HepG2 (cell line): ENCODE measurements around the gene NUDT8. TPM values are rescaled to one million over a fixed set of nuclear protein-coding genes. Genes with fewer than 3 reads are reported as not detected.

ENCODE experiments used
- GABPA ChIP-seq, 2 experiments: IDR thresholded peaks; 2 replicates each; pipeline ENCODE4 v1.6.1; 2011 to 2016; ENCODE audit warnings: low read depth in 2 of 2, low read length in 1 of 2, missing biosample characterization in 1 of 2, missing genetic modification characterization in 1 of 2
- GMEB2 ChIP-seq: IDR thresholded peaks from 2 replicates; pipeline ENCODE4 v1.6.1; 2016; ENCODE audit warnings: missing biosample characterization, missing genetic modification reagents, low read depth
- HMGA1 ChIP-seq: sonication (generic); formaldehyde crosslinking; conservative IDR thresholded peaks from 2 replicates; pipeline ENCODE4 v1.4.0; 2020; ENCODE audit warnings: missing genetic modification reagents
- KLF16 ChIP-seq, 2 experiments: sonication (generic) in 1 of 2; formaldehyde crosslinking in 1 of 2; IDR thresholded peaks; 2 replicates each; pipeline versions ENCODE4 v1.6.1 to v1.8.0; 2016 to 2023; ENCODE audit warnings: missing genetic modification reagents in 2 of 2, missing compliant biosample characterization in 1 of 2
- MEF2D ChIP-seq: sonication (generic); formaldehyde crosslinking; IDR thresholded peaks from 2 replicates; pipeline ENCODE4 v1.5.1; 2020; ENCODE audit warnings: mild to moderate bottlenecking, missing genetic modification reagents
- PCBP2 ChIP-seq: fragments of 200-400 bp; formaldehyde crosslinking; optimal IDR thresholded peaks from 2 replicates; pipeline ENCODE3; 2018; ENCODE audit warnings: low read length, low read depth; ENCODE audit not compliant: poor library complexity, severe bottlenecking
- SUZ12 ChIP-seq: fragments of 150-350 bp; IDR thresholded peaks from 2 replicates; pipeline ENCODE4 v1.6.1; 2014; ENCODE audit warnings: low read depth, low read length
- THAP8 ChIP-seq: sonication (generic); formaldehyde crosslinking; IDR thresholded peaks from 2 replicates; pipeline ENCODE4 v1.5.1; 2020; ENCODE audit warnings: missing genetic modification reagents, mild to moderate bottlenecking, borderline replicate concordance
- ZFP82 ChIP-seq: sonication (generic); formaldehyde crosslinking; IDR thresholded peaks from 2 replicates; pipeline ENCODE4 v1.5.1; 2020; ENCODE audit warnings: mild to moderate bottlenecking, missing genetic modification reagents, borderline replicate concordance
- ZNF451 ChIP-seq: sonication (generic); formaldehyde crosslinking; IDR thresholded peaks from 2 replicates; pipeline ENCODE4 v1.5.0; 2020; ENCODE audit warnings: mild to moderate bottlenecking, missing genetic modification reagents
- ZNF513 ChIP-seq: sonication (generic); formaldehyde crosslinking; conservative IDR thresholded peaks from 2 replicates; pipeline ENCODE4 v1.5.0; 2020; ENCODE audit warnings: missing genetic modification reagents
- ZNF543 ChIP-seq: sonication (generic); formaldehyde crosslinking; IDR thresholded peaks from 2 replicates; pipeline ENCODE4 v1.4.0; 2020; ENCODE audit warnings: mild to moderate bottlenecking, missing genetic modification reagents
- ZNF768 ChIP-seq: sonication (generic); formaldehyde crosslinking; IDR thresholded peaks from 2 replicates; pipeline ENCODE4 v1.4.0; 2020; ENCODE audit warnings: missing genetic modification reagents
- ZNF790 ChIP-seq: sonication (generic); formaldehyde crosslinking; IDR thresholded peaks from 2 replicates; pipeline ENCODE4 v1.8.0; 2022; ENCODE audit warnings: missing genetic modification reagents, mild to moderate bottlenecking, borderline replicate concordance
- polyA plus RNA-seq, 8 experiments: library from polyadenylated mRNA; depleted of rRNA in 3 of 8; stranded (reverse) in 7 of 8; unstranded in 1 of 8; fragments of >200 nt; fragmentation: Illumina TruSeq in 4 of 8; extraction: Trizol in 4 of 8; gene quantifications; 2 replicates each; pipeline versions ENCODE4 v1.2.1 to v1.2.3, GENCODE V29; 2011 to 2016; ENCODE audit warnings: low read depth in 4 of 8, missing spikeins in 1 of 8, mixed read lengths in 1 of 8; ENCODE audit not compliant: insufficient read depth in 1 of 8
- total RNA-seq, 5 experiments: library from RNA; depleted of rRNA; stranded (reverse); fragments of >200 nt; fragmentation: Illumina TruSeq; extraction: Trizol; gene quantifications; 2 replicates each; pipeline ENCODE4 v1.2.3, GENCODE V29; 2016; ENCODE audit warnings: low read depth in 1 of 5
- TF ChIP-seq, protein P1 (sequence below): sonication (generic); formaldehyde crosslinking; IDR thresholded peaks from 2 replicates; pipeline ENCODE4 v1.5.0; 2020; ENCODE audit warnings: mild to moderate bottlenecking, missing genetic modification reagents
- TF ChIP-seq, protein P2 (sequence below): sonication (generic); formaldehyde crosslinking; IDR thresholded peaks from 2 replicates; pipeline ENCODE4 v1.4.0; 2020; ENCODE audit warnings: missing genetic modification reagents, mild to moderate bottlenecking, borderline replicate concordance
- TF ChIP-seq, protein P3 (sequence below): sonication (generic); formaldehyde crosslinking; IDR thresholded peaks from 2 replicates; pipeline ENCODE4 v1.4.0; 2020; ENCODE audit warnings: missing genetic modification reagents

Gene NUDT8
- total and polyA plus RNA-seq, 2 of the 13 experiments (the other 11 are each of a cell fraction or from before 2014, with no cell fraction given), result 6.7 to 25.8 TPM

- TF ChIP-seq, protein P1, sequence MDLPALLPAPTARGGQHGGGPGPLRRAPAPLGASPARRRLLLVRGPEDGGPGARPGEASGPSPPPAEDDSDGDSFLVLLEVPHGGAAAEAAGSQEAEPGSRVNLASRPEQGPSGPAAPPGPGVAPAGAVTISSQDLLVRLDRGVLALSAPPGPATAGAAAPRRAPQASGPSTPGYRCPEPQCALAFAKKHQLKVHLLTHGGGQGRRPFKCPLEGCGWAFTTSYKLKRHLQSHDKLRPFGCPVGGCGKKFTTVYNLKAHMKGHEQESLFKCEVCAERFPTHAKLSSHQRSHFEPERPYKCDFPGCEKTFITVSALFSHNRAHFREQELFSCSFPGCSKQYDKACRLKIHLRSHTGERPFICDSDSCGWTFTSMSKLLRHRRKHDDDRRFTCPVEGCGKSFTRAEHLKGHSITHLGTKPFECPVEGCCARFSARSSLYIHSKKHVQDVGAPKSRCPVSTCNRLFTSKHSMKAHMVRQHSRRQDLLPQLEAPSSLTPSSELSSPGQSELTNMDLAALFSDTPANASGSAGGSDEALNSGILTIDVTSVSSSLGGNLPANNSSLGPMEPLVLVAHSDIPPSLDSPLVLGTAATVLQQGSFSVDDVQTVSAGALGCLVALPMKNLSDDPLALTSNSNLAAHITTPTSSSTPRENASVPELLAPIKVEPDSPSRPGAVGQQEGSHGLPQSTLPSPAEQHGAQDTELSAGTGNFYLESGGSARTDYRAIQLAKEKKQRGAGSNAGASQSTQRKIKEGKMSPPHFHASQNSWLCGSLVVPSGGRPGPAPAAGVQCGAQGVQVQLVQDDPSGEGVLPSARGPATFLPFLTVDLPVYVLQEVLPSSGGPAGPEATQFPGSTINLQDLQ (CRISPR knock-in tag), result no peak
- TF ChIP-seq GMEB2 (CRISPR knock-in tag), result peak; percentile 21; the same call in 1 of the 2 replicates
- TF ChIP-seq HMGA1 (CRISPR knock-in tag), result no peak
- peak; percentile 94 for TF ChIP-seq ZNF543
- TF ChIP-seq, protein P2, sequence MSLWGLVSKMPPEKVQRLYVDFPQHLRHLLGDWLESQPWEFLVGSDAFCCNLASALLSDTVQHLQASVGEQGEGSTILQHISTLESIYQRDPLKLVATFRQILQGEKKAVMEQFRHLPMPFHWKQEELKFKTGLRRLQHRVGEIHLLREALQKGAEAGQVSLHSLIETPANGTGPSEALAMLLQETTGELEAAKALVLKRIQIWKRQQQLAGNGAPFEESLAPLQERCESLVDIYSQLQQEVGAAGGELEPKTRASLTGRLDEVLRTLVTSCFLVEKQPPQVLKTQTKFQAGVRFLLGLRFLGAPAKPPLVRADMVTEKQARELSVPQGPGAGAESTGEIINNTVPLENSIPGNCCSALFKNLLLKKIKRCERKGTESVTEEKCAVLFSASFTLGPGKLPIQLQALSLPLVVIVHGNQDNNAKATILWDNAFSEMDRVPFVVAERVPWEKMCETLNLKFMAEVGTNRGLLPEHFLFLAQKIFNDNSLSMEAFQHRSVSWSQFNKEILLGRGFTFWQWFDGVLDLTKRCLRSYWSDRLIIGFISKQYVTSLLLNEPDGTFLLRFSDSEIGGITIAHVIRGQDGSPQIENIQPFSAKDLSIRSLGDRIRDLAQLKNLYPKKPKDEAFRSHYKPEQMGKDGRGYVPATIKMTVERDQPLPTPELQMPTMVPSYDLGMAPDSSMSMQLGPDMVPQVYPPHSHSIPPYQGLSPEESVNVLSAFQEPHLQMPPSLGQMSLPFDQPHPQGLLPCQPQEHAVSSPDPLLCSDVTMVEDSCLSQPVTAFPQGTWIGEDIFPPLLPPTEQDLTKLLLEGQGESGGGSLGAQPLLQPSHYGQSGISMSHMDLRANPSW (CRISPR knock-in tag), result no peak
- no peak for TF ChIP-seq MEF2D (CRISPR knock-in tag)
- no peak for TF ChIP-seq ZNF513 (CRISPR knock-in tag)
- no peak for TF ChIP-seq ZNF790 (CRISPR knock-in tag)
- TF ChIP-seq THAP8, result no peak
- TF ChIP-seq ZNF451, result peak; percentile 81
- TF ChIP-seq, protein P3, sequence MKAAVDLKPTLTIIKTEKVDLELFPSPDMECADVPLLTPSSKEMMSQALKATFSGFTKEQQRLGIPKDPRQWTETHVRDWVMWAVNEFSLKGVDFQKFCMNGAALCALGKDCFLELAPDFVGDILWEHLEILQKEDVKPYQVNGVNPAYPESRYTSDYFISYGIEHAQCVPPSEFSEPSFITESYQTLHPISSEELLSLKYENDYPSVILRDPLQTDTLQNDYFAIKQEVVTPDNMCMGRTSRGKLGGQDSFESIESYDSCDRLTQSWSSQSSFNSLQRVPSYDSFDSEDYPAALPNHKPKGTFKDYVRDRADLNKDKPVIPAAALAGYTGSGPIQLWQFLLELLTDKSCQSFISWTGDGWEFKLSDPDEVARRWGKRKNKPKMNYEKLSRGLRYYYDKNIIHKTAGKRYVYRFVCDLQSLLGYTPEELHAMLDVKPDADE (CRISPR knock-in tag), result no peak
- no peak for TF ChIP-seq PCBP2
- peak; percentile 97 for TF ChIP-seq ZFP82 (CRISPR knock-in tag)
- TF ChIP-seq ZNF768 (CRISPR knock-in tag), result peak; percentile 67
- no peak for TF ChIP-seq GABPA (IDR thresholded peaks at IDR 0.05; ENCODE audit: low read depth, low read length)
- TF ChIP-seq GABPA (CRISPR knock-in tag; IDR thresholded peaks at IDR 0.05; ENCODE audit: low read depth), result no peak
- no peak for TF ChIP-seq SUZ12
- peak in 1 of 2 experiments; percentile 79; a peak in 2 of 4 replicates for TF ChIP-seq KLF16 (CRISPR knock-in tag; IDR thresholded peaks at IDR 0.05)
Observed at GRCh38 chr11:67629386-67630227, at the start of gene NUDT8 (continued).
